Measurements from ENCODE around the gene ANKRD7.

Gene ANKRD7

DNA sequence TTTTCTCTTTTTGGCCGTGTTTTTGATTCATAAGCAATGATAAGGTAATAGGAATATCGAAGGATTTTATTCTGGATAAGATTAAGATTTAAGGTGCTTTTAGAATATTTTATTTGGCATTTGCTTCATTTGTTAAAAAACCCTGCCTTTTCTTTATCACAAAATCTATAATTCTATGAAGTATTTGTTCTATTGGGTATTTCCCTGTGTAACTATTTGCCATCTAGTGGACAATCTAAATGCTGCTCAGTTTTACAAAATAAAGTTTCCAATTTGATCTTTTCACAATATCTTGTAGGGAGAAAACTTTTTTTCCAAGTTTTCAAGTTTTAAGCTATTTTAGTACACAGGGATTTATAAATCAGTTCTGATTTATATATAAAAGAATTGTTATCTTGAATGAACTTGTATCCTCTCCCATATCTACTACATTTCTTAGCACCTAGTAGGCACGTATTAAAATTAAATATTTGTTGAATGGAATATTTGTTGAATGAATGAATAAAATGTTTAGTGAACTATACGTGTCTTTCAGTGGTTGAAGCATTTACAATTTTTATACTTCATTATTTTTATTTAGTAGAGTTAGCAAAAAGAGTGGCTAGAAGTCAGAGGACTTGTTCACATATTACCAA is 26.5 kb downstream of the ANKRD7 start (continued):
- TF ChIP-seq, protein P1, sequence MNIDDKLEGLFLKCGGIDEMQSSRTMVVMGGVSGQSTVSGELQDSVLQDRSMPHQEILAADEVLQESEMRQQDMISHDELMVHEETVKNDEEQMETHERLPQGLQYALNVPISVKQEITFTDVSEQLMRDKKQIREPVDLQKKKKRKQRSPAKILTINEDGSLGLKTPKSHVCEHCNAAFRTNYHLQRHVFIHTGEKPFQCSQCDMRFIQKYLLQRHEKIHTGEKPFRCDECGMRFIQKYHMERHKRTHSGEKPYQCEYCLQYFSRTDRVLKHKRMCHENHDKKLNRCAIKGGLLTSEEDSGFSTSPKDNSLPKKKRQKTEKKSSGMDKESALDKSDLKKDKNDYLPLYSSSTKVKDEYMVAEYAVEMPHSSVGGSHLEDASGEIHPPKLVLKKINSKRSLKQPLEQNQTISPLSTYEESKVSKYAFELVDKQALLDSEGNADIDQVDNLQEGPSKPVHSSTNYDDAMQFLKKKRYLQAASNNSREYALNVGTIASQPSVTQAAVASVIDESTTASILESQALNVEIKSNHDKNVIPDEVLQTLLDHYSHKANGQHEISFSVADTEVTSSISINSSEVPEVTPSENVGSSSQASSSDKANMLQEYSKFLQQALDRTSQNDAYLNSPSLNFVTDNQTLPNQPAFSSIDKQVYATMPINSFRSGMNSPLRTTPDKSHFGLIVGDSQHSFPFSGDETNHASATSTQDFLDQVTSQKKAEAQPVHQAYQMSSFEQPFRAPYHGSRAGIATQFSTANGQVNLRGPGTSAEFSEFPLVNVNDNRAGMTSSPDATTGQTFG (tag by site-specific recombination; IDR thresholded peaks at IDR 0.05; ENCODE audit: borderline replicate concordance) = no peak
- TF ChIP-seq ZNF311 (tag by site-specific recombination; IDR thresholded peaks at IDR 0.05; ENCODE audit: borderline replicate concordance) (no peak), REST (tag by site-specific recombination; IDR thresholded peaks at IDR 0.05) (no peak), ZNF670 (tag by site-specific recombination; IDR thresholded peaks at IDR 0.05; ENCODE audit: low read depth) (no peak), MZF1 (tag by site-specific recombination; IDR thresholded peaks at IDR 0.05; ENCODE audit: borderline replicate concordance) (no peak), ZBTB10 (tag by site-specific recombination; IDR thresholded peaks at IDR 0.05) (no peak), ZBTB20 (tag by site-specific recombination; IDR thresholded peaks at IDR 0.05) (no peak), ZNF391 (tag by site-specific recombination; IDR thresholded peaks at IDR 0.05; ENCODE audit: borderline replicate concordance, low read depth) (no peak), KLF16 (tag by site-specific recombination; IDR thresholded peaks at IDR 0.05) (no peak)
- TF ChIP-seq, protein P2, sequence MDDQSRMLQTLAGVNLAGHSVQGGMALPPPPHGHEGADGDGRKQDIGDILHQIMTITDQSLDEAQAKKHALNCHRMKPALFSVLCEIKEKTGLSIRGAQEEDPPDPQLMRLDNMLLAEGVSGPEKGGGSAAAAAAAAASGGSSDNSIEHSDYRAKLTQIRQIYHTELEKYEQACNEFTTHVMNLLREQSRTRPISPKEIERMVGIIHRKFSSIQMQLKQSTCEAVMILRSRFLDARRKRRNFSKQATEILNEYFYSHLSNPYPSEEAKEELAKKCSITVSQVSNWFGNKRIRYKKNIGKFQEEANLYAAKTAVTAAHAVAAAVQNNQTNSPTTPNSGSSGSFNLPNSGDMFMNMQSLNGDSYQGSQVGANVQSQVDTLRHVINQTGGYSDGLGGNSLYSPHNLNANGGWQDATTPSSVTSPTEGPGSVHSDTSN (CRISPR knock-in tag; IDR thresholded peaks at IDR 0.05) = no peak

DNA sequence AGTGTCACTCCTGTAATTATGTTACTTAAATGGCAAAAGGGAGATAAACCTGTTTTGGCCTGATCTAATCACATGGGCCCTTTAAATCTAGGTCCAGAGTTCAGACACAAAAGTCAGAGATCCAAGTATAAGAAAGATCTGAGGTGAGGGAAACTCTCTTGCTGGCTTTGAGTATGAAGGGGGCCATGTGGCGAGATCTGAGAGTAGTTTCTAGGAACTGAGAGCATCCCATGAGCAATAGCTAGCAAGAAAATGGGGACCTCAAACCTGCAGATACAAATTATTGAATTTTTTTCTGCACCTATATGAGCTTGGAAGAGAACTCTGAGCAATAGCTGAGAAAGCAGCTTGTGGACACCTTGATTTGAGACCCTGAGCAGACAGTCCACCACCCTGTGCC is 27.6 kb downstream of the ANKRD7 start:
- ChIA-PET CTCF (no interaction called here), POLR2A (no interaction called here)
- H3K27ac ChIP-seq (ENCODE audit: extremely low read depth, low read depth, low read length) = no peak overlapping the region
- no peaks in the 10 kb centered on the region for H3K4me1 ChIP-seq (ENCODE audit: control insufficient read depth, insufficient read depth, low read length)
- H3K9me3 ChIP-seq (ENCODE audit: control insufficient read depth, insufficient read depth, low read depth, low read length) = no peaks in the 10 kb centered on the region
- no peak overlapping the region for H3K4me3 ChIP-seq (ENCODE audit: low read depth, low read length)
- H3K36me3 ChIP-seq (ENCODE audit: control insufficient read depth in 2 of 2, insufficient read depth in 1 of 2, low read length in 2 of 2) = no peaks in the 10 kb centered on the region
- no peak for TF ChIP-seq ZNF585B (tag by site-specific recombination; IDR thresholded peaks at IDR 0.05)
- TF ChIP-seq SETDB1 (IDR thresholded peaks at IDR 0.05; ENCODE audit: insufficient read length, low read length) = no peak
- no peak for TF ChIP-seq SALL2 (tag by site-specific recombination; IDR thresholded peaks at IDR 0.05; ENCODE audit: borderline replicate concordance)
- no peak for TF ChIP-seq ZNF473 (tag by site-specific recombination; IDR thresholded peaks at IDR 0.05)
- TF ChIP-seq ZIC2 (tag by site-specific recombination; IDR thresholded peaks at IDR 0.05) = no peak
- TF ChIP-seq ZNF488 (tag by site-specific recombination; IDR thresholded peaks at IDR 0.05) = no peak
- TF ChIP-seq ZNF426 (tag by site-specific recombination; IDR thresholded peaks at IDR 0.05) = no peak
- no peak for TF ChIP-seq ZNF140 (tag by site-specific recombination; IDR thresholded peaks at IDR 0.05)
- TF ChIP-seq ZNF692 (tag by site-specific recombination; IDR thresholded peaks at IDR 0.05) = no peak
- no peak for TF ChIP-seq ZNF416 (tag by site-specific recombination; IDR thresholded peaks at IDR 0.05)
- no peak for TF ChIP-seq ZNF354C (tag by site-specific recombination; IDR thresholded peaks at IDR 0.05; ENCODE audit: borderline replicate concordance, low read depth)
- TF ChIP-seq ZNF121 (tag by site-specific recombination; IDR thresholded peaks at IDR 0.05) = no peak
- no peak for TF ChIP-seq ZNF549 (tag by site-specific recombination; IDR thresholded peaks at IDR 0.05)
